Right lobe of liver (tissue), 4 donors: ENCODE results near the gene SSH2.
"Not testable (repeated sequence)": the region's sequence is repeated elsewhere in the genome, so short reads cannot be mapped to it uniquely, and the experiment has no call there.

ENCODE experiments used
- CTCF ChIP-seq, 4 donors: fragments of 200-600 bp in 3 of 4; fragments of 450-650 bp in 1 of 4; IDR thresholded peaks; one replicate each; pipeline versions ENCODE4 v1.5.1 to v1.8.0; 2016 to 2022; ENCODE audit warnings: antibody characterized with exemption in 4 of 4, mild to moderate bottlenecking in 2 of 4
- POLR2A ChIP-seq: fragments of 450-650 bp; IDR thresholded peaks from one replicate; pipeline ENCODE4 v1.6.1; 2017; ENCODE audit warnings: antibody characterized with exemption, mild to moderate bottlenecking
- donor health status: DM: no; HTN: no; CAD: no.
- donor health status: DM: no; HTN: no; CAD: no.
- donor health status: DM: no; HTN: yes; CAD: no.

GRCh38 chr17:29864123-29864522 lies 65.9 kb downstream of the SSH2 start:
- TF ChIP-seq CTCF (IDR thresholded peaks at IDR 0.05); POLR2A: not testable (repeated sequence)
